Effector memory CD4-positive, alpha-beta T cell (primary cell): ENCODE results near the gene ADAMTSL2.

Source experiments
- DNase-seq, 3 donors: peaks; one replicate each; pipeline ENCODE4 v3.0.0-alpha.2; 2020
- H3K27ac ChIP-seq: 2 replicates; pipeline ENCODE4 v1.7.0; 2013; ENCODE audit warnings: mild to moderate bottlenecking, low read length, moderate library complexity; ENCODE audit not compliant: insufficient read depth, poor library complexity, severe bottlenecking
- H3K27me3 ChIP-seq: replicated peaks from 2 replicates; pipeline ENCODE4 v1.7.0; 2013; ENCODE audit warnings: mild to moderate bottlenecking, low read length; ENCODE audit not compliant: insufficient read depth, control insufficient read depth, poor library complexity, severe bottlenecking
- H3K36me3 ChIP-seq: 2 replicates; pipeline ENCODE4 v1.7.0; 2013; ENCODE audit warnings: mild to moderate bottlenecking, low read length, moderate library complexity; ENCODE audit not compliant: control insufficient read depth, insufficient read depth
- H3K4me1 ChIP-seq: 2 replicates; pipeline ENCODE4 v1.7.0; 2013; ENCODE audit warnings: low read length, mild to moderate bottlenecking; ENCODE audit not compliant: control insufficient read depth, insufficient read depth, poor library complexity, severe bottlenecking
- H3K4me3 ChIP-seq: 2 replicates; pipeline ENCODE4 v1.7.0; 2013; ENCODE audit warnings: low read length, low read depth, mild to moderate bottlenecking; ENCODE audit not compliant: insufficient read depth, poor library complexity, severe bottlenecking
- H3K9me3 ChIP-seq: 2 replicates; pipeline ENCODE4 v1.7.0; 2013; ENCODE audit warnings: mild to moderate bottlenecking, low read length, moderate library complexity; ENCODE audit not compliant: control insufficient read depth

The ADAMTSL2 gene

DNA sequence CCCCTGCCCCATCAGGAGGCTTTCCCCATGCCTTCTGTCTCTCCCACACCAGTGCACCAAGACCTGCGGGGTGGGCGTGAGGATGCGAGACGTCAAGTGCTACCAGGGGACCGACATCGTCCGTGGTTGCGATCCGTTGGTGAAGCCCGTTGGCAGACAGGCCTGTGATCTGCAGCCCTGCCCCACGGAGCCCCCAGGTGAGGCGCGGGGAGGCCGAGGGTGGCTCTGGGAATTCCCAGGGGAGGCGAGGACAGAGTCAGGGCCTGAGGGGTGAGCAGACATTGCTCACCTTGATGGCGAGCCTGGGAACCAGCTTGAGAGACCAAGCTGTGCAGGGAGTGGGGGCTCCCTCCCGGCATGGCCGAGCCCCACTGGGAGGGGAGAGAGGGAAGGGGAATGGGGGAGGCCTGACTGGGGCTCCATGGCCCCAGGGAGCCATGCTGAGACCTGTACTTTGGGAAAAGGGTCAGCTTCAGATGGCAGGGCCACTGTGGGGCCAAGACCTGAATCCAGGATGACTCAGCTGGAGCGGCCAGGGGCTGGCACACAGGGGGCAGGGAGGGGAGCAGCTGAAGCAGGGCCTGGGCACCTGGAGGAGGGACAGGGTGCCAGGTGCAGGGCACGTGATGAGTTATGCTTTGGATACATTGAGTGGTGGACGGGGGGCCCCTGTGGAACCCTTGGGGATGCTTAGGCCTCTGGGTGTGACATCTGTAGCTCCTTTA lies 39.4 kb downstream of the ADAMTSL2 start:
- no peak for DNase-seq
- Histone ChIP-seq H3K27ac (no peak overlapping the region), H3K27me3 (peaks cover 13% of the 10 kb centered on the region), H3K4me3 (no peak overlapping the region), H3K36me3 (no peaks in the 10 kb centered on the region), H3K4me1 (no peaks in the 10 kb centered on the region), H3K9me3 (no peaks in the 10 kb centered on the region)

DNA sequence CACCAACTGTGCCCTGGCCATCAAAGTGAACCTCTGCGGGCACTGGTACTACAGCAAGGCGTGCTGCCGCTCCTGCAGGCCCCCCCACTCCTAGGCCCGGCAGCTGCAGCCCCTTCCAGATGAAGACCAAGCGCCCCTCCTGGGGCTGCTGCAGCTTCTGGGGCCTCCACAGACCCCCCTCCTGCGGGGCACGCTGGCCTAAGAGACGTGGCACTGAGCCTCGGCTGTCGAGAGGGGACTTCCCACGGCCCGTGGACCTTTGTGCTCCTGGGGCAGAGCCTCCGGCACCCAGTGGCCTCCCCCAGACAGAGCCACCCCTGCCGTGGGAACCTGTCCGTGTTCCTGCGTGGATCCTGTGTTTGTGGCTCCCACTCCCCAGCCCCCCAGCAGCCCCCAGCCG lies 40.3 kb downstream of the ADAMTSL2 start:
- H3K27me3 ChIP-seq, result peaks cover 13% of the 10 kb centered on the region
- H3K4me3 ChIP-seq, result no peak overlapping the region
- no peaks in the 10 kb centered on the region for H3K9me3 ChIP-seq
- DNase-seq, result no peak
- no peak overlapping the region for H3K27ac ChIP-seq
- no peaks in the 10 kb centered on the region for H3K36me3 ChIP-seq
- no peaks in the 10 kb centered on the region for H3K4me1 ChIP-seq

DNA sequence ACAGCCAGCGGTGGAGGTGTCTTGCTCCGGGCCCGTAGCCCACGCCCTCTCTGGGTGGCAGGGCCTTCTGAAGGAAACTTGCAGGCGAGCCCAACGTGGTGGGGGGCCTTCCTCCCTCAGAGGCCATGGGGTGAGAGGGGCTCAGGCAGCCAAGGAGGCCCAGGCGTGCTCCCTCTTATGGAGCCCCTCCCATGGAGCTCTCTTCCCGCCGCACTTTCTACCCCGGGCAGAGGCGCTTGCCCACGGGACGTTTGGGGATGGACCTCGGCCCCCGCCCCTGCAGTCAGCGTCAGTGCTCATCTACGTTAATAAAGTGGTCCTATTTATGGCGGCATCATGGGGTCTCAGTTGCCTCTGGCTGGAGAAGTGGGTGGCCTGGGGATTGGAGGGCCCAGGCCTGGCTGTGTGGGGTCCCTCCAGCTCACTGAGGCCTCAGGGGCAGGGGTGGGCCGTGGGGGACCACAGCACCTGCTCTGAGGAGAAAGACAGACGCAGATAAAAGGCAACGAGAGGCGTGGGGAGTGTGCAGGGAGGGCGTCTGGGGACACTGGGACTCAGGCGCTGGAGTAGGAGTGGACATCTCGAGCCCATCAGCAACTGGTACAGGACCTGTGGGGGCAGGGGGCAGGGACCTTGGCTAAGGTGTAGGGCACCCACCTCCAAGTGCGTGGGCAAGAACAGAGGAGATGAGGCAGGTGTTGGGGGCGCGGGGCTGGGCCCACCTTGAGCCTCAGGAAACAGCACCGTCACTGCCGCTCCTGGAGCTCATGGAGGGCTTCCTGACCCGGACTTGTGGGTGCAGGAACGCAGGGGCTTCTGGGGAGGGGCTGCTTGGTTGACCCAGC lies 40.9 kb downstream of the ADAMTSL2 start:
- no peaks in the 10 kb centered on the region for H3K4me1 ChIP-seq
- H3K36me3 ChIP-seq, result no peaks in the 10 kb centered on the region
- no peaks in the 10 kb centered on the region for H3K9me3 ChIP-seq
- H3K4me3 ChIP-seq, result no peak overlapping the region
- peaks cover 13% of the 10 kb centered on the region for H3K27me3 ChIP-seq
- DNase-seq, result no peak
- no peak overlapping the region for H3K27ac ChIP-seq

DNA sequence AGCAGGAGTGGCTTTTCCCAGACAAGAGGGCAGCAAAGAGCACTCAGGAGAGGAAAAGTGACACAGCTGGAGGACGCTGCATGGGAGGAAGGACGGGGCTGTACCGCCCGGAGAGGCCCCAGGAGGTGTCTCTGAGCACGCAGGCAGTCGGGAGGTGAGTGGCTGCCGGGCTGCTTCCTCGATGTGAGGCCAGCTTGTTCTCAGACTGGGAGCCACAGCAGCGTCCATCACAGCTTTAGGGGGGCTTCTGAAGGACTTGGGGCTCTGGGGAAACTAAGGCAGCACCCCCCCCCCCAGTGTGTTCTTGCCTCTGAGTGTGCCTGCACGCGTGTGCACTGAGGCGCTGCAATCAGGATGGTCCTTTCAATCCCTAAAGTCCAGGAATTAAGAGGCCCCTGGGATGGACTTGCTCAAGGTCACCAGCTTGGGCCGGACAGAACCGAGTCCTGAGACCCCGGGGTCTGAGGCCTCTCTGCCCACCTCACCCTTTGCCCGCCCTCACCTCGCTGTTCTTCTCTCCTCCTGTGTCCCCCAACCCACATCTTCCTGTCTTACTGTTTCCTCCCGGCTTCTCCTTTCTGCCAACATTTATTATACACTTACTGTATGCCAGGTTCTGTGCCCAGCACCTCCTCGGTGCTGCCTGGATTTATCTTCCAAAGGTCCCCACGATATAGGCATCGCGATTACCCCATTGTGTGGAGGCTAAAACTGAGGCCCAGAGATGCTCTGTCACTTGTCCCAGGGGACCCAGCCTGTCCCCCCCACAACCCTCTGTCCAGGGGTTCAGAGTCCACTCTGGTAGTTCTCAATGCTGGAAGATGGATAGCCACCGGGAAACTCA lies 41.7 kb downstream of the ADAMTSL2 start:
- no peak for DNase-seq
- Histone ChIP-seq H3K27ac (no peak overlapping the region), H3K36me3 (no peaks in the 10 kb centered on the region), H3K27me3 (peaks cover 13% of the 10 kb centered on the region), H3K9me3 (no peaks in the 10 kb centered on the region), H3K4me3 (no peak overlapping the region), H3K4me1 (no peaks in the 10 kb centered on the region)

DNA sequence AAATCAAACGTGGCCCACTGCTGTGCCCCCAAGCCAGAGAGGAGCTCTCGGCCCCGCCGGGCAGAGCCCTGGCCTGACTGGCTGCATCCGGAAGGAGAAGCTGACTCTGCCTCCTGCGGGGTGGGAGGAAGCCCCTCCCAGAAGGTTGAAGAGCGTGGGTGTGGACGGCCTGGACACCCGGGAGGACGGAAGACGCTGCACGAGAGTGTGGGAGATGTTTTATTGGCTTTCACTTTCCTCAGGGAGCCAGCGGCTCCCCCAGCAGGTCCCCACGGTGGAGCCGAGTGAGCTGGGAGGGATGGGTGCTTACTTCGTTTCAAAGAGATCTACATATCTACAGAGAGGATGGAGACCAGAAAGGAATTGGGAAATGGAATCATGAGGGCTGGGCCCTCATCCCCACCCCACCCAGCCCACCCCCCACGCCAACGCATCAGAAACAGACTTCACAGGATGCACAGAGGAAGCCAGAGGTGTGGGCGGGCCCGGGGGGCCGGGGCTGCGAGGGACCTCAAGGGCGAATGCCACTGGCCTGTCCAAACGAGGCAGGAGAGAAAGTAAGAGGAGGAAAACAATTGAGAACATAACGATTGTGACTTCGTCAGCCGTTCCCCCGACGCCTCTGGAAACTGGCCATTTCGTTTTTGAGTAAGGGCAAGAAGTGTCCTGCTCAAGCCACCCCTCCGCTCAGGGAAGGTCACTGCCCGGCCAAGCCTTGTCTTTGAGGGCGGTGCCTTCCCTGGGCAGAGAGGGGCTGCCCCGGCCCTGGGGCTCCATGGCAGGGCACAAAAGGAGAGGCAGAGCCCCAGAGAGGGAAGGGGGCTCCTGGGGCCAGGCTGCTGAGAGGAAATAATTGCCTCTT lies 42.6 kb downstream of the ADAMTSL2 start:
- Histone ChIP-seq H3K27me3 (peaks cover 17% of the 10 kb centered on the region), H3K27ac (no peak overlapping the region), H3K9me3 (no peaks in the 10 kb centered on the region), H3K4me3 (no peak overlapping the region), H3K4me1 (no peaks in the 10 kb centered on the region), H3K36me3 (no peaks in the 10 kb centered on the region)
- no peak for DNase-seq

DNA sequence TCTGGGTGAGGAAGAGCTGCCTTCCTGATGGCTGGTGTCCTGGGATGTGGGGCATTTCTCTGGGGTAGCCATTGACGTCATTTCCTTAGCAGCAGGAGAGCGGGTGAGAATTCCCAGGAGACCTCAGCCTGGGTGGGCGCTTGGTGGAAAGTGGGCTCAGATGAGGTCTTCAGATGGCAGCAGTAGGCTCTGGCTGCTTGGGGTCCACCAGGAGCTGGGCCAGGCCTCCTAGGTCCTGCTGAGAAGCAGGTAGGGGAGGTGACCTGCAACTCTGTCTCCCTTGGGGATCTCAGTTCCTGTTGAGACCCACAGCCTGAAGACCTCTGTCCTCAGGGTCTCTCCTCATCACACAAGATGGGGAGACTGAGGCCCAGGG lies 43.2 kb downstream of the ADAMTSL2 start:
- H3K9me3 ChIP-seq, result no peaks in the 10 kb centered on the region
- H3K4me3 ChIP-seq, result no peak overlapping the region
- H3K36me3 ChIP-seq, result no peaks in the 10 kb centered on the region
- no peak overlapping the region for H3K27ac ChIP-seq
- no peak for DNase-seq
- H3K4me1 ChIP-seq, result no peaks in the 10 kb centered on the region
- H3K27me3 ChIP-seq, result peaks cover 17% of the 10 kb centered on the region

DNA sequence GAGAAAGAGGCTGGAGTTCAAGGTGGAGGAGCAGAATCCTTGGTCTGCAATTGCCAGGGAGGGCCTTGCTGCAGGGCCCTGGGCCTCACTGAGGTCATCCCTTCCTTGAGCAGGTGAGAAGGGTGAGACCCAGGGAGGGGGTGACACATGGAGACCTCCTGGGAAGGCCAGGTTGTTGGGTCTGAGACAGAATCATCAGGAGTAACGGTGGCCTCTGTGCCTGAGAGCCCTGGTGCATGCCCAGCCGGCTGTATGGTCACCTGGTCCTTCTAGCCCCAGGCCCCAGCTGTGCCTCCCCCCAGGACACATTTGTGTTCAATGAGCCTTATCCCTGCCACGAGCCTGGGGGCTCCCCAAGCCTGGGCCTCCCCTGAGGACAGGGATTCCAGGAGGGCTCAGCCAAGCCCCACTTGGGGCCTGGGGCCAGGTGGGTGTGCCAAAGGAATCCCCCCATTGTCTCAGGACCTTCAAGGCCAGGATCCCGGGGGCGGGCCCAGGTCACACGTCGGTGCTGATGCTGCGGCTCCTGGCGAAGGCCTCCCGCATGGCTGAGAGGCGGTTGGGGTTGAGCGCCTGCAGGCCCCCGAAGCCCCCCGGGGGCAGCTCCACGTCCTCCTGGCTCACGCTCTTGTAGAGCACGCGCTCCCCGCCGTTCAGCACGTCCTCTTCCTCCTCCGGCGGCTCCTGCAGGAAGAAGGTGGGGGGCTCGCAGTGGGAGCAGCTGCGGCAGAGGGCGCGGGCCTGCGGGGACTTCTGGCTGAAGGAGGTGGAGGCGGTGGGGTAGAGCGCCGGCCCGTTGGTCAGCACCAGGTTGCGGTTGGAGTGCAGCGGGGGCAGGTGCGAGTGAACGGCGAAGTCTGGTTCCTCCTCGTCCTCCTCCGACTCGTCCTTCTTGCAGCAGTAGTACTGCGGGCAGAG lies 44.3 kb downstream of the ADAMTSL2 start:
- H3K27me3 ChIP-seq, result peaks cover 17% of the 10 kb centered on the region
- no peaks in the 10 kb centered on the region for H3K9me3 ChIP-seq
- H3K4me1 ChIP-seq, result no peaks in the 10 kb centered on the region
- H3K4me3 ChIP-seq, result no peak overlapping the region
- H3K27ac ChIP-seq, result no peak overlapping the region
- DNase-seq, result no peak
- no peaks in the 10 kb centered on the region for H3K36me3 ChIP-seq

DNA sequence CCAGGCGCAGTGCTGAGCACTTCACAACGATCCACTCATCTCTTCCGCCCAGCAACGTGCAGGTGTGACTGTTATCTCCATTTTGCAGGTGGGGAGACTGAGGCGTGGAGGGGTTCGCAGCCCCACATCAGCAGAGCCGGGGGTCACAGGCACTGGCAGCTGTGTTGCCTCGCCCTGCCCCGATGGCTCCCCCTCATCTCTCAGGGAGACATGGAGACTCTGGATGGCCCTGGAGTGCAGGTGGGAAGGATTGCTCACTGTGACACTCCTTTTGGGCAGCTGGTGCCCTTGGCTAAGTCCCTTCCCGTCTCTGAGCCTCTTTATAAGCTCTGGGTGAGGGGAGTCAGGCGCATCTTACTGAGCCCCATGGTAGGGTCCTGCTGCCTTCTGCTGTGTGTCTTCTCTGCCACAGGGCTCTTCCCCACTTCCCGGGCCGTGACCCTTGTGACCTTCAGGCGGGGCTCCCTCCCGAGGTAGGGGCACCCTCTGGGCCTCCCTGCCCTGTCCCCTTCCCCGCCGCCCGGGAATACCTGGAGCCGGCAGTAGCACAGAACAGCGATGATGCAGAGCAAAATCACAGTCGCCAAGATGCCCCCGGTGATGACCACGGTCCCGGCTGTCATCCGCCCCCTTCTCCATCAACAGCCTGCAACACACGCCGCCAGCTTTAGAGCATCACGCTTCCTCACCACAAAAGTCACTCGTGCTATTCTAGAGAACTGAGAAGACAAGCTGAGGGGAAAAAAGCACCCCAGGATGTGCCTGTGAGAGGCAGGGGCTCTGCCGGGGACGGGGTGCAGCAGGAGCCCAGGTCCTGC lies 45.3 kb downstream of the ADAMTSL2 start:
- no peaks in the 10 kb centered on the region for H3K4me1 ChIP-seq
- peaks cover 19% of the 10 kb centered on the region for H3K27me3 ChIP-seq
- H3K9me3 ChIP-seq, result no peaks in the 10 kb centered on the region
- no peak for DNase-seq
- no peak overlapping the region for H3K27ac ChIP-seq
- no peaks in the 10 kb centered on the region for H3K36me3 ChIP-seq
- H3K4me3 ChIP-seq, result no peak overlapping the region
